Breast epithelium (tissue), 4 donors: Measurements from ENCODE around the gene C20orf144. TPM values are rescaled to one million over a fixed set of nuclear protein-coding genes. Genes with fewer than 3 reads are reported as not detected.
A peak's percentile ranks its signal among the peaks of the same experiment; 100 is the strongest.
"Not testable (repeated sequence)": the region's sequence is repeated elsewhere in the genome, so short reads cannot be mapped to it uniquely, and the experiment has no call there.

Source experiments
- DNase-seq, 2 donors: peaks; one replicate each; pipeline ENCODE4 v3.0.0-alpha.2; 2019; ENCODE audit warnings: low spot score in 2 of 2
- H3K27ac ChIP-seq, 2 donors: fragments of 200-600 bp; sonication (generic) in 1 of 2; one replicate each; pipeline ENCODE4 v1.5.1; 2016 to 2019; ENCODE audit warnings: mild to moderate bottlenecking in 1 of 2
- H3K27me3 ChIP-seq, 2 donors: fragments of 200-600 bp; sonication (generic) in 1 of 2; one replicate each; pipeline versions ENCODE4 v1.5.1 to v1.6.0; 2017 to 2019; ENCODE audit warnings: control low read depth in 1 of 2, mild to moderate bottlenecking in 1 of 2
- H3K36me3 ChIP-seq: fragments of 200-600 bp; one replicate; pipeline ENCODE4 v1.5.1; 2019
- H3K4me1 ChIP-seq, 2 donors: fragments of 200-600 bp; sonication (generic); one replicate each; pipeline ENCODE4 v1.5.1; 2016 to 2019; ENCODE audit warnings: control low read depth in 1 of 2
- H3K4me3 ChIP-seq, 3 donors: fragments of 200-600 bp; sonication (generic); 1 replicate in 2 of 3; 2 replicates in 1 of 3; pipeline ENCODE4 v1.5.1; 2016 to 2019; ENCODE audit warnings: mild to moderate bottlenecking in 3 of 3, moderate library complexity in 2 of 3
- H3K9me3 ChIP-seq, 2 donors: fragments of 200-600 bp; sonication (generic) in 1 of 2; one replicate each; pipeline ENCODE4 v1.5.1; 2016 to 2019; ENCODE audit warnings: control low read depth in 1 of 2
- CTCF ChIP-seq, 3 donors: fragments of 450-650 bp; IDR thresholded peaks; one replicate each; pipeline ENCODE4 v1.5.1; 2016 to 2017; ENCODE audit warnings: antibody characterized with exemption in 3 of 3, mild to moderate bottlenecking in 3 of 3, moderate library complexity in 3 of 3
- POLR2A ChIP-seq: fragments of 450-650 bp; IDR thresholded peaks from one replicate; pipeline ENCODE4 v1.6.1; 2016; ENCODE audit warnings: antibody characterized with exemption, mild to moderate bottlenecking, moderate library complexity
- POLR2AphosphoS5 ChIP-seq, 3 donors: sonication (generic); formaldehyde crosslinking; IDR thresholded peaks; one replicate each; pipeline ENCODE4 v1.6.1; 2017; ENCODE audit warnings: antibody characterized with exemption in 3 of 3
- intact Hi-C: fragments of 100-400 bp; cut with DNase I; formaldehyde crosslinking; loops from one replicate; pipeline ENCODE4 v1.15.1; 2023; ENCODE audit warnings: low total_unique reads
- total RNA-seq, 3 donors: library from RNA; depleted of rRNA; stranded (reverse); fragments of >200 nt; gene quantifications; one replicate each; pipeline ENCODE4 v1.1.0, GENCODE V29; 2016

C20orf144 gene
- total RNA-seq, 3 donors from 2014 or later: 0.16 to 0.33 (median 0.29) TPM

GRCh38 chr20:33645396-33645795, 16.7 kb upstream of the C20orf144 start:
- Histone ChIP-seq H3K4me1 (peaks cover 0 to 10% of the 10 kb centered on the region in 2 donors), H3K9me3 (no peaks in the 10 kb centered on the region), H3K27me3 (no peaks in the 10 kb centered on the region), H3K36me3 (no peaks in the 10 kb centered on the region), H3K27ac (no peak overlapping the region), H3K4me3 (no peak overlapping the region)
- DNase-seq: no peak
- intact Hi-C loops: no loop called here
- TF ChIP-seq POLR2A (no peak), CTCF (IDR thresholded peaks at IDR 0.05) (no peak), POLR2AphosphoS5 (IDR thresholded peaks at IDR 0.05) (no peak)

GRCh38 chr20:33646191-33646590, 15.9 kb upstream of the C20orf144 start:
- intact Hi-C loops: no loop called here
- H3K27ac ChIP-seq: no peak overlapping the region
- no peaks in the 10 kb centered on the region for H3K9me3 ChIP-seq
- H3K27me3 ChIP-seq: no peaks in the 10 kb centered on the region
- DNase-seq: no peak
- peaks cover 0 to 10% of the 10 kb centered on the region in 2 donors for H3K4me1 ChIP-seq
- no peak for TF ChIP-seq POLR2A
- TF ChIP-seq POLR2AphosphoS5 (IDR thresholded peaks at IDR 0.05): no peak
- no peak for TF ChIP-seq CTCF (IDR thresholded peaks at IDR 0.05)
- H3K36me3 ChIP-seq: no peaks in the 10 kb centered on the region
- H3K4me3 ChIP-seq: no peak overlapping the region

- H3K27me3 ChIP-seq, H3K36me3 ChIP-seq, DNase-seq, H3K4me1 ChIP-seq, intact Hi-C loops, H3K9me3 ChIP-seq: not testable (repeated sequence)
- peak overlapping the region; percentile 65 to 73 for H3K27ac ChIP-seq
- peak overlapping the region in 1 of 3 donors; percentile 0 for H3K4me3 ChIP-seq
Measured at GRCh38 chr20:33646959-33647602, 15.0 kb upstream of the C20orf144 start.

GRCh38 chr20:33647603-33648395, 14.3 kb upstream of the C20orf144 start:
- H3K36me3 ChIP-seq: no peaks in the 10 kb centered on the region
- TF ChIP-seq POLR2A: no peak
- TF ChIP-seq CTCF (IDR thresholded peaks at IDR 0.05): no peak
- TF ChIP-seq POLR2AphosphoS5 (IDR thresholded peaks at IDR 0.05): no peak
- intact Hi-C loops: no loop called here
- no peak for DNase-seq
- H3K4me3 ChIP-seq: peak overlapping the region in 2 of 3 donors; percentile 0 to 6
- H3K9me3 ChIP-seq: no peaks in the 10 kb centered on the region
- peaks cover 0 to 10% of the 10 kb centered on the region in 2 donors for H3K4me1 ChIP-seq
- H3K27me3 ChIP-seq: no peaks in the 10 kb centered on the region
- H3K27ac ChIP-seq: peak overlapping the region; percentile 65 to 73

GRCh38 chr20:33648396-33649004, 13.6 kb upstream of the C20orf144 start:
- Histone ChIP-seq H3K4me1 (peaks cover 0 to 10% of the 10 kb centered on the region in 2 donors), H3K27me3 (no peaks in the 10 kb centered on the region), H3K4me3 (no peak overlapping the region), H3K36me3 (no peaks in the 10 kb centered on the region), H3K27ac (peak overlapping the region; percentile 65 to 73), H3K9me3 (no peaks in the 10 kb centered on the region)
- intact Hi-C loops: no loop called here
- DNase-seq: no peak
- TF ChIP-seq CTCF (IDR thresholded peaks at IDR 0.05) (no peak), POLR2A (no peak), POLR2AphosphoS5 (IDR thresholded peaks at IDR 0.05) (no peak)
